ENCODE results near the gene MYH7.
"Not testable (repeated sequence)": the region's sequence is repeated elsewhere in the genome, so short reads cannot be mapped to it uniquely, and the experiment has no call there.

MYH7 gene

DNA sequence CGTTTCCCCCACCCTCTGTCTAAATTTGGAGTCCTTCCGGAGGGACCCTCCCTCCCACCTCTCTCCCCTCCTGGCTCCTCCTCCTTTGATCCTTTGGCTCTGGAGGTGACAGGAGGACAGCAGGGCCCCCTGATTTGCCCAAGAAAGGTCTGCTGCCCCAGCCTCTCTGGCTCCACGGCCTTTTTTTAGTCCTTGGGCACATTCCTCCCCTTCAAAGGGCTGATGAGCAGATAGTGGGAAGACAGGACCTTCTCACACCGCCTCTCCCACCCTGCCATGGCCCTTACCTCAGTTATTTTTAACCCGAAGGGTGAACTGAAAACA is 27.2 kb downstream of the MYH7 start:
- no peak for DNase-seq (ENCODE audit: extremely low read depth in 1 of 2, low read depth in 1 of 2)

DNA sequence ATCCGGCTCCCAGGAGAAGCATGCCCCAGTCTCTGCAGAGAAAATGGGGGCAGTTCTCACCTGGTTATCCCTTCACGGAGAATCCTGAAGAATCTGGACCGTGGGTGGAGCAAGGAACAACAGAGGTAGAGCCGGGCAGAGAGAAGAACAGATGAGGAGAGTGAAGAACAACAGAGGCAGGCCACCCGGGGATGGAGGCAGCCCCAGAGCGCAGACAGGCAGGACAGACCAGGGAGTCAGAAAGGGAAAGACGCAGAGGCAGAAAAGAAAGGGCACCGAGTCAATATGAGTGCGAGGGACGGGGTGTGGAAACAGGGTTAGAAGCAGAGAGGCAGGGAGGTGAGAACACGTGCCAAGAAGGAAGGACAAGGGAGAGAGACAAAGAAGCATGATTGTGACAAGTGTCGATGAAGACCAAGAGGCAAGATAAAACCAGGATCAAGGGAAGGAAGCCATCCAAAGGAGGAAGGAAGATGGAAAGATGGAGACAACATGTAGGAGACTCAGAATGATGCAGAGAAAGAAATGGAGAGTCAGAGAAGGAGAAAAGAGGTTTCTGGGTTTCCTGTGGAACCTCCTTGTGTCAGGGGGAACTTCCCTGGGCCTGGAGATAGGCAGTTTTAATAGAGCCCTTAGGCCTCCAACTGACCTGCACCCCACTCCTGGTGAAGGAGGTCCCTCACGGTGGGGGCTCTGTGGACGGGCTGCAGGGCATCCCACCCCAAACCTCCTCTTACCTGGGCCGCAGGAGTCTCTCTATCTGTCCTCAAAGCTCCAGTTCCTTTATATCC is 27.7 kb downstream of the MYH7 start, which contains the start of gene MYH6:
Gene MYH6, minus strand, starts transcription at position 758 of the 791 bp plus-strand sequence. CDS start 1,050 bp downstream, outside the sequence.
- no peak for DNase-seq (ENCODE audit: extremely low read depth in 1 of 2, low read depth in 1 of 2)

DNA sequence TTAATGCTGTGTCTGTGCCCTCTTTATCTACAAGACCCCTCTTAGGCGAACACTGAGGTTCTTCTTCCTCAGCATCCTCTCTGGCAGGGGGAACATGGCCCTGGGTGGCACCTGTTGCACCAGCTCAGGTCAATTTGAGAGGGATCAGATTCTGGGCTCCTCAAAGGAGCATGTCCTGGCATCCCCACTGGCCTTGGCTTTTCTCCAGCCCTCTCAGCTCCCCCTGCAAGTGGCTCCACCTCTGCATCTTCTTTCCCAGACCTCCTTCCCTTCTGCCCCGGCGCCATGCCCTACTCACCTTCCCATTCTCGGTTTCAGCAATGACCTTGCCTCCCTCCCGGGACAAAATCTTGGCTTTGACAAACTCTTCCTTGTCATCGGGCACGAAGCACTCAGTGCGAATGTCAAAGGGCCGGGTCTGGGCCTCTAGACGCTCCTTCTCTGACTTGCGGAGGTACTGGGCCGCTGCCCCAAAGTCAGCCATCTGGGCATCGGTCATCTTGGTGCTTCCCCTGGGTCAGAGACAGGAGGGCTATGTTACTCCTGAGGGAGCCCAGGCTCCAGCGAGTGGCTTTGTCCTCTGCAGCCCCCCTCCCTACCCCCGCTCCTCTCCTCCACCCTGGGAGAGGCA is 28.6 kb downstream of the MYH7 start:
- DNase-seq (ENCODE audit: extremely low read depth in 1 of 2, low read depth in 1 of 2): no peak

DNA sequence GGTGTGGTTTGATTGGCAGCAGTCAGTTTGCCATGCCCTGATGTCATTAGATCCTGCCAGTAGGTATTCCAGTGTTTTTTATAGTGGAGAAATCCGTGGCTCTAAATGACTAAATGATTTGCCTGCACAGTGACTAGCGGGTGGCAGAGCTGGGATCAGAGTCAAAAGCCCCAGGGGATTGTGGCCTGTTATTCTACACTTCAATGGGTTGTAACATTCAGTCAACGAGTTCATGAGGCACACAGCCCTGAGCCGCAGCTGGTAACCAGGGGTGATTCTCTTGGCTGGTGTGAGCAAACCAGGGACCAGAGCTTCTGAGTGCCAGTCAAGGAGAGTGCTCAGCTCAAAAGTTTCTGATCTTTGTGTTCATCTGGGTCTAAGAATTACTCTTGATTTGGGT is 29.2 kb downstream of the MYH7 start:
- no peak for DNase-seq (ENCODE audit: extremely low read depth in 1 of 2, low read depth in 1 of 2)

DNA sequence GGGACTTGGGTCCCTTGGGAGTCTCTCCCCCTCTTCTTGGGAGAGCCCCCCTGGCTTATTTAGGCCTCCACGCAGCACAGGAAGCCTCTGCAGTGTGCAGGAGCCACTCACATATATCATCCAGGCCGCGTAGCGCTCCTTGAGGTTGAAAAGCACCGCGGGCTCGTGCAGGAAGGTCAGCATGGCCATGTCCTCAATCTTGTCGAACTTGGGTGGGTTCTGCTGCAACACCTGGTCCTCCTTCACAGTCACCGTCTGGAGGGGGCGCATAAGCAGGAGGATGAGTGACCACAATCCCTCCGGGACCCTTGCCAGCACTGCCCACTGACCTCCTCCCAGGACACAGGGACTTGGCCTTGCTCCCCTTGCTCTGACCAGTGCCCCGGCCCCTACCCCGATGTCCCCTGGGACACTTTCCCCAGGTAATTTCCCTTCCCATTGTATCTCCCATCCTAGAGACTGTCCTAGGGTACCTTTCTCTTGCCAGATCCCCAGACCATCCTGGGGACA is 29.9 kb downstream of the MYH7 start:
- no peak for DNase-seq (ENCODE audit: extremely low read depth in 1 of 2, low read depth in 1 of 2)

DNA sequence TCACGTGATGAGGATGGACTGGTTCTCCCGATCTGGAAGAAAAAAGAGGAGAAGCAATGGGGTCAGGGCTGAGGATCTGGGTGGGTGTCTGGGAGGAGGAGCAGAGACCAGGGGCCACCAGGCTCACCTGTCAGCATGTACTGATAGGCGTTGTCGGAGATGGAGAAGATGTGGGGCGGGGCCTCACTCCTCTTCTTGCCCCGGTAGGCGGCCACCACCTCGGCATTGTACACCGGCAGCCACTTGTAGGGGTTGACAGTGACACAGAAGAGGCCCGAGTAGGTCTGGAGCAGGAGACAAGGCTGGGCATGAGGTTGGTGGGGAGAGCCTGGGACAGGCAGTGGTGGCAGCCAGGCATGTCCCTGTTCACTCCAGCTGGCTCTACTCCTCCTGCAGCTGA is 30.4 kb downstream of the MYH7 start:
- DNase-seq (ENCODE audit: extremely low read depth in 1 of 2, low read depth in 1 of 2): no peak

DNA sequence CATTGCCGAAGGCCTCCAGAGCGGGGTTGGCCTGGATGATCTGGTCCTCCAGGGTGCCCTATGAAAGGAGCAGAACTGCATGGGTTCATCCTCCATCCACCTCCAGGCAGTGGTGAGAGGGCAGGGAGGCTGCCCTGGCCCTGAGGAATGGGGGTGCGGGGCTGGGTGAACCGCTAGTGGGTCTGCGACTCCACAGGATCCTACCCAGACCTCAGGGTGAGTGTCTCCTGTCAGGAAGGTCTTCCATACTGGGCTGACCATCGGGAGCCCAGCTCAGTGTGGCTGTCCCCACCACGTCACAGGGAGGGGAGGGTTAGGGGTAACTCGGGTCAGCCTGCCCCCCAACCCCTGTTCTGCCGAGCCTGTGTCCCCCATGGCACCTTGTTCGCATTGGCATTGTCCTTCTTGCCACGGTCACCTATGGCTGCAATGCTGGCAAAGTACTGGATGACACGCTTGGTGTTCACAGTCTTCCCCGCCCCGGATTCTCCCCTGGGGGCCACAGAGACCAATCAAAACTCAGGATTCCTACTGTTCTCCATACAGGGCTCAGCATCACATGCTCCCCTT is 31.0 kb downstream of the MYH7 start:
- DNase-seq (ENCODE audit: extremely low read depth in 1 of 2, low read depth in 1 of 2): no peak

DNA sequence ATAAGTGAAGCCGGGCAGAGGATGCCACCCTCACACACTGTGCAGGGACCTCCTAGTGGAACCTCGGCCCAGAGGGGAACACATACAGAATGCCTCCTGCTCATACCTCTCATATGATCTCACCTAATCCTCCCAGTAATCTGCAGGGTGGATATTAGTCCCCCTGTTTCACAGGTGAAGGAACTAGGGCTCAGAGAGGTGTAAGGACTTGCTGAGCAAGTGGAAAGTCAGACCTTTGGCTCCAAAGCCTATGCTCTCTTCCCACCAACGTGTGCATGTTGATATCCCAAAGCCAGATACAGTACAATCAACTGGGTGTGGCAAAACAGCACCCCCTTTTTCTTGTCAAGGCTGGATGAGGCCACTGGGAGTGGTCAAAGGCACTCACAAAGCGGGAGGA is 31.6 kb downstream of the MYH7 start:
- DNase-seq (ENCODE audit: extremely low read depth in 1 of 2, low read depth in 1 of 2): no peak

DNA sequence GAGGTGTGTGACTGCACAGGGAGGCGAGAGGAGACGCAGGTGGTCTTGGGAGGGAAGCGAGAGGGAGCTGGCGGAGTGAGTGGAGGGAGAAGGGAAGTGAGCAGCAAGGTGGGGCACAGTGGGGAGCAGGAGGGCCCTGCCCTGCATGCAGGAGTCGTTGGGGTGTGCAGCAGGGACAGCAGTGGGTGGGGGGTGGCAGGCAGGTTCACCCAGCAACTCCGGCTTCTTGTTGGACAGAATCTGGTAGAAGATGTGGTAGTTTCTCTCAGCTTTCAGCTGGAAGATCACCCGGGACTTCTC is 32.4 kb downstream of the MYH7 start:
- no peak for DNase-seq (ENCODE audit: extremely low read depth in 1 of 2, low read depth in 1 of 2)

DNA sequence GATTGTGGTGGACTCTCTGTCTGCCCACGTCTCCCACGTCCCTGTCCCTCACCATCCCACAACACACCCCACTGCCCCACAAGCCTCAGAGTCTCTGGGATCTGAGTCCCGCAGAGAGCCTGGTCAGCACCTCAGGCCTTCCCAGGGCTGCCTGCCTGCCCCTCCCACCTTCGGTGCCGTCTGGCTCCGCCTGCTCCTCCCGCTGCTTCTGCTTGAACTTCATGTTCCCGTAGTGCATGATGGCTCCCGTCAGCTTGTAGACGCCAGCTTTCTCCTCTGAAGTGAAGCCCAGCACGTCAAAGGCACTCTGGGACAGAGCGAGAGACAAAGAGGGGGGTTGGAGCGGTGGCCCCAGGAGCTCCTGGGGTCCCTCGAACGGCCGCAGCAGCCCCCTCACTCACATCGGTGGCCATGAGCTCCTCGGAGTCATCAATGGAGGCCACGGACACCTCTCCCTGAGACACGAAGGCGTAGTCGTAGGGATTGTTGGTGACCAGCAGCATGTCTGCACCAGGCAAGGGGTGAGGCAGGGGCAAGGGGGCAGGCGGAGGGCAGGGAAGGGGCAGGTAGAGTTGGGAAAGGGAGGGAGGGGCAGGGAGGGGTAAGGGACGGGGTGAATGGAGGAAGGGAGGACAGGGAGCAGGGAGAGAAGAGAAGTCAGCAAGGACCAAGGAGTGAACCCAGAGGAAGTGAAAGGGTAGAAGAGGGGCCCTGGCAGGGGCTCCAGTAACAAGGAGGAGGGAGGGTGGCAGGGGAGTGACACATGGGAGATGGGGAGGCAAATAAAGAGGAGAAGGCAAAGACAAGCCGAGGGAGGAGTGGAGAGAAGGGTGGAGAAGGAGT is 32.9 kb downstream of the MYH7 start:
- DNase-seq (ENCODE audit: extremely low read depth in 1 of 2, low read depth in 1 of 2): no peak

DNA sequence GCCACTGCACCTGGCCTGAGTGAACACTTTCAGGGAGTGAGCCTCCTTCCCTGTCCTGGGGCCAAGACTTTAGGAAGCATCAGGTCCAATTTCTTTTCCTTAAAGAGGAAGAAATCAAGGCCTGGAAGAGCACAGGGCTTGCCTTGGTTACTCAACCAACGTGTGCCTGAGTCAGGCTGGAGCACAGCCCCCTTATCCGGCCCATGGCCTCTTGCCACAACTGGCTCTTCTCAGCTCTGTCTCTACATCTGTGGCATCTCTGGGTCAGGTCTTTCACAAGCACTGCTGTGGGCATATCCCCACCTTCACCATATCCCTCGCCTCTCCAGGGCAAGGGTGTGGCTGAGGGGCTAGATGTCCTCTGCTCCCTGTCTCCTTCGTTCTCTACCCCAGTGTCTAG is 34.2 kb downstream of the MYH7 start:
- DNase-seq (ENCODE audit: extremely low read depth in 1 of 2, low read depth in 1 of 2): no peak

DNA sequence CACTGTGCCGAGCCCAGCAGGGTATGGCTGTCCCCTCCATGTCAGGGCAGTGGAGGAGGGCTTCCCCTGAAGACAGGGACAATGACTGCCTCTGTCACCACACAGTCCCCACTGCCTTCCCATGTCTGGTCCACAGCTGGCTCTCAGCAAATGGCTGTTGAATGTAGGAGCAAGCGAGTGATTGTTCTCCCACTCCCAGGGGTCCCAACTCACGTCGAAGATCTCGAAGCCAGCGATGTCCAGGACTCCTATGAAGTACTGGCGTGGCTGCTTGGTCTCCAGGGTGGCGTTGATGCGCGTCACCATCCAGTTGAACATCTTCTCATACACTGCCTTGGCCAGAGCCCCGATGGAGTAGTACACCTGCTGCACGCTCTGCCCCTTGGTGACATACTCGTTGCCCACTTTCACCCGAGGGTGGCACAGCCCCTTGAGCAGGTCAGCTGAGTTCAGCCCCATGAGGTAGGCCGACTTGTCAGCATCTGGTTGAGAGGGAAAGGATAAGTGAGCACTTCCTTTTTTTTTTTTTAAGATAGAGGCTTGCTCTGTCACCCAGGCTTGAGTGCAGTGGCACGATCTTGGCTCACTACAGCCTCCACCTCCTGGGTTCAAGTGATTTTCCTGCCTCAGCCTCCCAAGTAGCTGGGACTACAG is 34.8 kb downstream of the MYH7 start:
- DNase-seq (ENCODE audit: extremely low read depth in 1 of 2, low read depth in 1 of 2): not testable (repeated sequence)

DNA sequence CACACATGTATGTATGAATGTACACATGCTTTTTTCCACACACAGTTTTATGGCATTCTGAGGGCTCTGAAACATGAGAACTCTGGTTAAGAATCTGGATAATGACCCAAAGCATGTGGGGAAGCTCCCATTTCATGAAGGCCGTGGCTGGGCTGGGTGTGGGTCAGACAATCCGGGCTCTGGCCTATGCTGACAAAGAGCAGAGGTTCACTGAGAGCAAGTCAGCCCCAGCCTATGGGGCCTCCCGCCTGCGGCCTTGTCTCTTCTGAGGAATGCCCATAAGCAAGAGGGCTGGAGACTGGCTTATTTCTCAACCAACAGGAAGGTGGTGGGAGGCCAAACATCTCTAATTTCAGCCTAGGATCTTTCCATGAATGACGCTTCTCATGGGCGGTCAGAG is 35.9 kb downstream of the MYH7 start:
- DNase-seq (ENCODE audit: extremely low read depth in 1 of 2, low read depth in 1 of 2): no peak

DNA sequence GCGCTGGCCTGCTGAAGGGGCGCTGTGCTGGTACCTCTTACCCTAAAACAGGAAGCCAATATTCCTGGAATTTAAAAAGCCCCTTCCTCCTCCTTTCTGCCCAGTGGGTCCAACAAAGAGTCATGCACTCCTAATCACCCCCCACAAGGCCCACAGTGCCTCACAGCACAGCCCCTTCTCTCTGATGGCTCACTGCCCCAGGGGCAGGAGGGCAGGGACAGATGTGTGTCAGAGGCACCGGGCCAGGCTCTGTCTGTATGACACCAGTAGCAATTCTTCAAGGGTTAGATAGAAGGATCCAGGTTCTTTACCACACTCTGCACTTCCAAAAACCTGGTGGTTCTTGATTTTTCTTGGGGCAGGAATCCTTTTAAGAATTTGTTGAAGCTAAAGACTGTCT is 36.3 kb downstream of the MYH7 start:
- no peak for DNase-seq (ENCODE audit: extremely low read depth in 1 of 2, low read depth in 1 of 2)

DNA sequence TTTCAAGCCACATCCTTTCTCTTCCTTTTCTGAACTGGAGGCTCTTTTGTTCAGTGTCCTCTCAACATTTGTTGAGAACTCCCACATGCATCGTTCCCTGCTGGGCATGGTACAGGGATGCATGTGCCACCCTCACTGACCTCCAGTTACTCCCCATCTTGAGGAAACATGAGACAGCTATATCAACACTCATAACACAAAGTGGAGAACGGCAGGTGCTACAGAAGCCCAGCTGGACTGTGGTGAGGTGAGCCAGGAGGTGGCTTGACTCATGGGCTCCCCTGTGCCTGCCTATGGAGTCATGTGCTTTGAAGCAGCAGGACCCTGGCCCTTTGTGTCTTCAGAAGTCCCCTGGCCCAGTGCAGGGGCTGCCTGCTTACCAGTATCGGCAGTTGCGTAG is 37.1 kb downstream of the MYH7 start:
- no peak for DNase-seq (ENCODE audit: extremely low read depth in 1 of 2, low read depth in 1 of 2)

DNA sequence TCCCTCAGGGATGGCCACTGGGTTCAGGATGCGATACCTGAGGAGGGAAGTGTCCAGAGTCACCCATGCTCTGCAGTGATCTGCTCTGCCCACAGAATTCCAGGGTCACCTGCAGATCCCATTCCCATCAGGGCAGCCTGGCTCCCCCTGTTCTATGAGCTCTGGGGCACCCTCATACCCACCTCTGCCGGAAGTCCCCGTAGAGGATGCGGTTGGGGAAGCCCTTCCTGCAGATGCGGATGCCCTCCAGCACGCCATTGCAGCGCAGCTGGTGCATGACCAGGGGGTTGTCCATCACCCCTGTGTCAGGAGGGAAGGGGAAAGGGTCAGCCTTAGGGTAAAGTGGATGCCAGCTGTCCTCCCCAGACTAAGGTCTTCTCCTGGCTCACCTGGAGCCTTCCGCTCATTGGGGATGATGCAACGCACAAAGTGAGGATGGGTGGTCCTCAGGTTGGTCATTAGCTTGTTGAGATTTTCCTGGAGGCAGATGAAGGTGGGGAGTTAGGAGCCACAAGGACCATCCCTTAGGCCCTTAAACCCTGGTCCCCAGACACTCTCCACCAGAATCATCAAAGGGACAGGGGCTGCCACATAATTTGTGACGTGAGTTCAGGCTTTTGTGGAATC is 38.6 kb downstream of the MYH7 start:
- DNase-seq (ENCODE audit: extremely low read depth in 1 of 2, low read depth in 1 of 2): no peak

DNA sequence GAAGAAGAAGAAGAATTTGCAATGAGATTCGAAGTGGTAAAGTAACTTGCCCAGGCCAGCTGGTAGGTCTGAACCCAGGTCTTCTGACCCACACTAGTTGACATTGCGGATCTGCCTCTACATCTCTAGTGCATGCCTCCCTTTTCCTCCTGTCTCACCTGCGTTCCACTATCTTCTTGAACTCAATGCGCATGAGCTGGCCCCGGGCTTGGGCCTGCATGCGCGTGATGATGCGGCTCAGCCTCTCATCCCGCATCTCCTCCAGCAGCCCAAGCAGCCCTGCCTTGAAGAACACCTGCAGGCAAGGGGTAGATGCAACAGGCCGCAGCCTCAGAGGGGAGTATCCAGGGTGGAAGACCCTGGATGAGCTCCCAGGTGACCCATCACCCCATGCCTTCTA is 39.3 kb downstream of the MYH7 start:
- no peak for DNase-seq (ENCODE audit: extremely low read depth in 1 of 2, low read depth in 1 of 2)

DNA sequence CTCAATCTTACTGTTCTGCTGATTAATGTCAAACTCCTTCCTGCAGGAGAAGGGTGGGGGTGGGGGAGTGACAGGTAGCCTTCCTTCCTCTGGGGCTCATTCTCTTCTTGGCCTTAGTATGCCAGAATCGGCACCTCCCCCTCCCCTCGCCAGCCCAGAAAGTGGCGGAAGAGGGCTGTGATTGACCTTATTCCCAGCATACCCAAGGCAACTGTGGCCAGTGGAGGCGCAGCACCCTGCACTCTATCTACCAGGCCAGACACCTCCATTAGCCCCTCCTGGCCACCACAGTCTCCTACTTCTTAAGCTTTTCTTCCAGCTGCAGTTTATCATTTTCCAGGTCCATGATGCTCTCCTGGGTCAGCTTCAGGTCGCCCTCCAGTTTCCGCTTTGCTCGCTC is 42.8 kb downstream of the MYH7 start:
- DNase-seq (ENCODE audit: extremely low read depth in 1 of 2, low read depth in 1 of 2): no peak

DNA sequence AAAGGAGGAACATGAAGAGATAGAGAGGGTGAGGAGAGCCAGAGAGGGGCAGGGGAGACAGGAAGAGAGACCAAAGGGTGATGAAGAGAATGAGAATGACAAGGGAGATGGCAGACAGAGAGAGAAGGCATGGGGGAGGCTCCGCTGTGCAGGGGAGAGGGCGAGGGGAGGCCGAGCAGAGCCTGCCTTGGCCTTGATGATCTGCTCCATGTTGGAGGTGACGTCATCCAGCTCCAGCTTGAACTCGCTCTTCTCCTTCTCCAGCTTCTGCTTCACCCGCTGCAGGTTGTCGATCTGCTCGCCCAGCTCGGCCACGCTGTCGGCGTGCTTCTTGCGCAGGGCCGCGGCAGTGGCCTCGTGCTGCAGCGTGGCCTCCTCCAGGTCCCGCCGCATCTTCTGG is 45.6 kb downstream of the MYH7 start:
- not testable (repeated sequence) for DNase-seq (ENCODE audit: extremely low read depth in 1 of 2, low read depth in 1 of 2)

DNA sequence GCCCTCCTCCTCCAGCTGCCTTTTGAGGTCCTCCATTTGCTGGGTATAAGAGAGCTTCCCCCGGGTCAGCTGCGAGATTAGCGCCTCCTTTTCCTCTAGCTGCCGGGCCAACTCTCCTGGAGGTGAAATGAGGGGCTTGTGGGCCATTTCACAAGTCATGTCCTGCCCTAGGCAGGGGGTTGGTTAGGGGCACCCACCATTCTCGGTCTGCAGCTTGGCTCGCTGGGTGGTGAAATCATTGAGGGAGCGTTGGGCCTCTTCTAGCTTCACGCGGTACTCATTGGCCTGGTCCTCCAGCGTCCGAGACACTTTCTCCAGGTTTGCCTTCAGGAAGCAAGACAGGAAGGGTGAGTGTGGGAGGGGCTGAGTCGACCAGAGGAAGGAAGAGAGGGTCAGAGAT is 46.1 kb downstream of the MYH7 start:
- no peak for DNase-seq (ENCODE audit: extremely low read depth in 1 of 2, low read depth in 1 of 2)

DNA sequence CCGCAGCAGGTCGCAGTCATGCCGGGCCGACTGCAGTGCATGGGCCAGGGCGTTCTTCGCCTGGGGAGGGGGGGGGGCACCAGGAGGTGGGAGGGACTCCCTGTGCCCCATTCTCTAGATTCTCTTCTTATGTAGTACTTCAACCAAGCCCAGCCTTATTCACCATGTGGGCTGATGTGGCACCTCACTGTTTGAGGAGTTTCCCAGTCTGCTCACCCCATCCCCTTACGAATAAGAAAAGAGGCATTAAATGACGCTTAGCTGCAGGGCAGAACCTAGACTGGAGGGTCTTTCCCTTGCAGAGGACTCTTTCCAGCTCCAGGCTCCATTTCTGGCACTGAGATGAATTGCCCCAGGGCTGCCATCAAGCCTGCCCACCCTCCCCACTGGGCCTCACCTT is 46.5 kb downstream of the MYH7 start:
- DNase-seq (ENCODE audit: extremely low read depth in 1 of 2, low read depth in 1 of 2): no peak

Measured in stimulated activated CD8-positive, alpha-beta memory T cell treated with anti-CD3 and anti-CD28 coated beads, Interleukin-7, amount 100 ng/mL, for 48 hours (primary cell).